Lung (tissue), 12 donors: Measurements from ENCODE around the gene PAFAH1B1. TPM values are rescaled to one million over a fixed set of nuclear protein-coding genes. Genes with fewer than 3 reads are reported as not detected.

Experiments used
- ATAC-seq: fragments of 200-7000 bp; cut with Tn5 transposase; one replicate; pipeline ENCODE4 v1.9.1; 2020; ENCODE audit warnings: moderate number of reproducible peaks; ENCODE audit not compliant: insufficient read depth, low FRiP score
- DNase-seq, 3 donors: peaks; one replicate each; pipeline ENCODE4 v3.0.0-alpha.2; 2013 to 2017
- H3K27ac ChIP-seq, 2 donors: one replicate each; pipeline ENCODE4 v1.5.1; 2013; ENCODE audit warnings: mild to moderate bottlenecking in 2 of 2, moderate library complexity in 2 of 2, control low read depth in 1 of 2, inconsistent platforms in 1 of 2, low read depth in 1 of 2, low read length in 1 of 2
- H3K27me3 ChIP-seq, 3 donors: one replicate each; pipeline ENCODE4 v1.5.1; 2013; ENCODE audit warnings: low read length in 2 of 3; ENCODE audit not compliant: control insufficient read depth in 3 of 3, insufficient read depth in 3 of 3
- H3K36me3 ChIP-seq, 4 donors: one replicate each; pipeline ENCODE4 v1.5.1; 2013; ENCODE audit warnings: low read length in 4 of 4, mild to moderate bottlenecking in 1 of 4, moderate library complexity in 1 of 4; ENCODE audit not compliant: control insufficient read depth in 4 of 4, insufficient read depth in 4 of 4
- H3K4me1 ChIP-seq, 5 donors: one replicate each; pipeline ENCODE4 v1.5.1; 2013; ENCODE audit warnings: low read length in 5 of 5, mild to moderate bottlenecking in 2 of 5, moderate library complexity in 1 of 5; ENCODE audit not compliant: control insufficient read depth in 5 of 5, insufficient read depth in 5 of 5
- H3K4me3 ChIP-seq: one replicate; pipeline ENCODE4 v1.5.1; 2013; ENCODE audit warnings: mild to moderate bottlenecking, control low read depth, moderate library complexity
- H3K9ac ChIP-seq, 2 donors: one replicate each; pipeline ENCODE4 v1.5.1; 2013; ENCODE audit warnings: low read length in 2 of 2, control low read depth in 1 of 2; ENCODE audit not compliant: insufficient read depth in 1 of 2
- H3K9me3 ChIP-seq, 4 donors: one replicate each; pipeline ENCODE4 v1.5.1; 2013; ENCODE audit warnings: low read length in 3 of 4, mild to moderate bottlenecking in 1 of 4, moderate library complexity in 1 of 4; ENCODE audit not compliant: control insufficient read depth in 4 of 4, insufficient read depth in 3 of 4
- CTCF ChIP-seq: IDR thresholded peaks from 2 replicates; pipeline ENCODE4 v1.5.1; 2012; ENCODE audit warnings: mild to moderate bottlenecking; ENCODE audit errors: control extremely low read depth, extremely low read depth
- WGBS, 2 donors: extraction: QIAGEN DNeasy Blood & Tissue Kit; methylation state at CpG; one replicate each; pipeline ENCODE4 v1.1.7; 2013; 5-methylcytosine and 5-hydroxymethylcytosine counted together
- polyA plus RNA-seq, 2 donors: library from polyadenylated mRNA; stranded (reverse); fragments of 200-250 nt; gene quantifications; one replicate each; pipeline ENCODE4 v1.2.1, GENCODE V29; 2013
- total RNA-seq, 2 donors: library from RNA; depleted of rRNA in 1 of 2; stranded (reverse); fragments of >200 nt in 1 of 2; gene quantifications; one replicate each; pipeline ENCODE4 v1.2.1, GENCODE V29; 2014 to 2021
- donor health status: control.
- donor health status: control.
- donor health status: Bipolar disorder and iron deficiency.
- donor health status: healthy.
- donor health status: DM: yes; HTN: yes; CAD: no.

The PAFAH1B1 gene
- total and polyA plus RNA-seq, 4 donors, result 53.4 to 182 (median 85.5) TPM

GRCh38 chr17:2549392-2550211 lies 43.9 kb upstream of the PAFAH1B1 start:
- Histone ChIP-seq H3K9me3 (peaks cover 0 to 2% (median 0%) of the 10 kb centered on the region in 4 donors), H3K27me3 (peaks cover 0 to 6% (median 0%) of the 10 kb centered on the region in 3 donors), H3K9ac (no peak overlapping the region), H3K4me1 (no peaks in the 10 kb centered on the region), H3K36me3 (no peaks in the 10 kb centered on the region), H3K4me3 (no peak overlapping the region), H3K27ac (no peak overlapping the region)
- DNase-seq (no peak), ATAC-seq (no peak)
- TF ChIP-seq CTCF, result no peak
- WGBS, 2 donors, result 87 to 94% methylated on average over 8 of the region's 8 CpGs

- 46 to 56% methylated on average over 10 of the region's 10 CpGs for WGBS, 2 donors
- DNase-seq (no peak), ATAC-seq (no peak)
- H3K36me3 ChIP-seq, result no peaks in the 10 kb centered on the region
- H3K9ac ChIP-seq, result no peak overlapping the region
- peaks cover 0 to 2% (median 0%) of the 10 kb centered on the region in 4 donors for H3K9me3 ChIP-seq
- H3K27ac ChIP-seq, result no peak overlapping the region
- no peaks in the 10 kb centered on the region for H3K4me1 ChIP-seq
- no peak for TF ChIP-seq CTCF
- H3K27me3 ChIP-seq, result peaks cover 0 to 6% (median 0%) of the 10 kb centered on the region in 3 donors
- H3K4me3 ChIP-seq, result no peak overlapping the region
Measured at GRCh38 chr17:2551493-2551892, 42.0 kb upstream of the PAFAH1B1 start.

DNA sequence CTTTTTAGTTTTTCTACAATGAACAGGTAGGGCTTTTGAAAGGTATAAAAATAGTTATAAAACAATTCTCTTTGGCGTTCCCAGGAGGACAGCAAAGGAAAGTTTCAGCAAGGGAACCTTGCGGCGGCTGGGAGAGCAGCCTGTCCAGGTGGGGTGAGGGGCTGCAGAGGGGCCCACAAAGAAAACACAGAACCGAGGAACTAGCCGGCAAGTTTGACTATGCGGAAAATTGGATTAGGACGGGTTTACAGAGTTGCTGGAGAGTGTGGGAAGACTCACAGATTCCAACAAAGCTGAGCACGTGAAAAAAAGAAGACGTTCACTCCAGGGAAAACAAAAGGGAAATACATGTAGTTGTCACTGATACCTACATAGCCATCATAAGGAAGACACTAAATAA lies 41.5 kb upstream of the PAFAH1B1 start:
- no peak for DNase-seq
- 61 to 74% methylated on average over 9 of the region's 9 CpGs for WGBS, 2 donors

More for the DNA sequence above, 41.5 kb upstream of the PAFAH1B1 start:
- Histone ChIP-seq H3K4me1 (no peaks in the 10 kb centered on the region), H3K36me3 (no peaks in the 10 kb centered on the region), H3K4me3 (no peak overlapping the region), H3K27me3 (peaks cover 0 to 6% (median 0%) of the 10 kb centered on the region in 3 donors), H3K27ac (no peak overlapping the region), H3K9me3 (peaks cover 0 to 2% (median 0%) of the 10 kb centered on the region in 4 donors), H3K9ac (no peak overlapping the region)
- ATAC-seq, result no peak
- TF ChIP-seq CTCF, result no peak
